Caco-2 (cell line): ENCODE results near the gene PROSER3. TPM values are rescaled to one million over a fixed set of nuclear protein-coding genes. Genes with fewer than 3 reads are reported as not detected.
A peak's percentile ranks its signal among the peaks of the same experiment; 100 is the strongest.

Experiments
- BruUV-seq: library from RNA; stranded (reverse); fragments of 400-500 nt; replicated peaks from 2 replicates; lab custom pipeline; 2021; lab: Mats Ljungman, UMichigan
- CTCF ChIA-PET: fragments of 300-600 bp; sonication (Branson Sonifier 250); formaldehyde crosslinking; loops from one replicate; lab custom pipeline; 2022; ENCODE audit warnings: antibody characterized with exemption; lab: Charles Lee
- POLR2A ChIA-PET: fragments of 300-600 bp; sonication (Branson Sonifier 250); formaldehyde crosslinking; loops from one replicate; lab custom pipeline; 2022; ENCODE audit warnings: antibody characterized with exemption; lab: Charles Lee
- DNase-seq, 2 experiments: peaks; one replicate each; pipeline versions ENCODE4 v3.0.0 to v3.0.0-alpha.2; 2020 to 2022
- H3K27me3 ChIP-seq: replicated peaks from 2 replicates; pipeline ENCODE4 v1.6.0; 2011; ENCODE audit warnings: low read length; ENCODE audit not compliant: control insufficient read depth, insufficient read depth
- H3K36me3 ChIP-seq: 2 replicates; pipeline ENCODE4 v1.5.1; 2011; ENCODE audit warnings: low read length; ENCODE audit not compliant: control insufficient read depth, insufficient read depth
- H3K4me1 ChIP-seq: fragments of 250-450 bp; sonication (Bioruptor Pico); 2 replicates; pipeline ENCODE4 v1.5.1; 2020; ENCODE audit warnings: mild to moderate bottlenecking
- H3K4me3 ChIP-seq: 2 replicates; pipeline ENCODE4 v1.5.1; 2011; ENCODE audit warnings: low read depth, mild to moderate bottlenecking, control low read depth, low read length
- H3K9me3 ChIP-seq: fragments of 250-450 bp; sonication (Bioruptor Pico); 2 replicates; pipeline ENCODE4 v1.5.1; 2020; ENCODE audit warnings: mild to moderate bottlenecking, moderate library complexity
- H3K27ac Mint-ChIP-seq: one replicate; pipeline ENCODE4 v1.8.0; 2022; ENCODE audit warnings: mixed read lengths; ENCODE audit not compliant: unreplicated experiment
- H3K27me3 Mint-ChIP-seq: one replicate; pipeline ENCODE4 v1.8.0; 2022; ENCODE audit warnings: mixed read lengths; ENCODE audit not compliant: insufficient read depth, unreplicated experiment
- H3K36me3 Mint-ChIP-seq: one replicate; pipeline ENCODE4 v1.8.0; 2022; ENCODE audit warnings: mild to moderate bottlenecking, mixed read lengths; ENCODE audit not compliant: insufficient read depth, unreplicated experiment
- H3K4me1 Mint-ChIP-seq: one replicate; pipeline ENCODE4 v1.8.0; 2022; ENCODE audit warnings: low read depth, mixed read lengths; ENCODE audit not compliant: unreplicated experiment
- H3K4me3 Mint-ChIP-seq: one replicate; pipeline ENCODE4 v1.8.0; 2022; ENCODE audit warnings: mild to moderate bottlenecking, moderate library complexity, mixed read lengths; ENCODE audit not compliant: unreplicated experiment
- H3K9me3 Mint-ChIP-seq: one replicate; pipeline ENCODE4 v1.8.0; 2022; ENCODE audit warnings: mixed read lengths; ENCODE audit not compliant: unreplicated experiment
- intact Hi-C: fragments of 100-400 bp; cut with micrococcal nuclease; formaldehyde crosslinking; loops from one replicate; pipeline ENCODE4 v1.10.0; 2022; ENCODE audit not compliant: unreplicated experiment
- total RNA-seq: library from RNA; stranded (reverse); gene quantifications from 2 replicates; pipeline ENCODE4 v1.2.3, GENCODE V29; 2022
- TF ChIP-seq, protein P1 (sequence below), 2 experiments: fragments of 200-600 bp in 1 of 2; IDR thresholded peaks; 1 replicate in 1 of 2; 2 replicates in 1 of 2; pipeline versions ENCODE4 v1.5.1 to v1.8.0; 2011 to 2022; ENCODE audit warnings: antibody characterized with exemption in 1 of 2, control low read depth in 1 of 2, inconsistent platforms in 1 of 2, low read depth in 1 of 2, low read length in 1 of 2, mild to moderate bottlenecking in 1 of 2, moderate library complexity in 1 of 2; ENCODE audit not compliant: insufficient read depth in 1 of 2, severe bottlenecking in 1 of 2, unreplicated experiment in 1 of 2

The PROSER3 gene
- total RNA-seq, 1 experiment from 2014 or later: 34.6 TPM

DNA sequence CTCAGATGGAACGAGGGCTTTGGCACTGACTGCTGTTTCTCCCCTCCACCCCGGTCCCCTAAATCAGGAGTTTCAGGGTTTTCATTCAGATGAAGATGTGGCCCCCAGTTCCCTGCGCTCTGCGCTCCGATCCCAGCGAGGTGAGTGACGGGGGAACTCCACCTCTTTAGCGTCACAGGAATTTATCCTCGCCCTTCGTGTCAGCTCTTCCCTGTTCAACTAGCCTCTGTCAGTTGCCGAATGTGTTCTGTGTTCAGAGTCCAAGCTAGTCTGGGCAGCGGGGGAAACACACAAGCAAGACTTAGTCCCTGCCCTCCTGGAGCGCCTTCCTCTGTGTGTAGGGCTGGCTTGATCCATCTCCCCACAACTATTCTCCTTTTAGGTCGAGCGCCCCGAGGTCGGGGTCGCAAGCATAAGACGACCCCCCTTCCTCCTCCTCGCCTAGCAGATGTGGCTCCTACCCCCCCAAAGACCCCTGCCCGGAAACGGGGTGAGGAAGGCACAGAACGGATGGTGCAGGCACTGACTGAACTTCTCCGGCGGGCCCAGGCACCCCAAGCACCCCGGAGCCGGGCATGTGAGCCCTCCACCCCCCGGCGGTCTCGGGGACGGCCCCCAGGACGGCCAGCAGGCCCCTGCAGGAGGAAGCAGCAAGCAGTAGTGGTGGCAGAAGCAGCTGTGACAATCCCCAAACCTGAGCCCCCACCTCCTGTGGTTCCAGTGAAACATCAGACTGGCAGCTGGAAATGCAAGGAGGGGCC lies 38.4 kb upstream of the PROSER3 start:
- intact Hi-C loops: loop anchor here (5.0 kb wide), 1 partner anchor 72 kb away; the partner anchor contains the start of gene COX6B1
- Mint-ChIP-seq H3K4me3 (peak overlapping the region; percentile 79), H3K27me3 (no peaks in the 10 kb centered on the region), H3K9me3 (no peaks in the 10 kb centered on the region), H3K27ac (peak overlapping the region; percentile 63), H3K36me3 (peaks cover 51% of the 10 kb centered on the region), H3K4me1 (peaks cover 14% of the 10 kb centered on the region)
- no peak overlapping the region; the same call in 1 of the 2 replicates for H3K4me3 ChIP-seq
- peaks cover 4% of the 10 kb centered on the region for H3K36me3 ChIP-seq
- CTCF ChIA-PET: interaction anchor here (1.0 kb wide), 1 partner anchor 21 kb away, joined by 5 read pairs; no protein-coding TSS in a partner anchor
- H3K4me1 ChIP-seq: peaks cover 8% of the 10 kb centered on the region
- BruUV-seq: no TSS peak
- DNase-seq: no peak
- TF ChIP-seq, protein P1, sequence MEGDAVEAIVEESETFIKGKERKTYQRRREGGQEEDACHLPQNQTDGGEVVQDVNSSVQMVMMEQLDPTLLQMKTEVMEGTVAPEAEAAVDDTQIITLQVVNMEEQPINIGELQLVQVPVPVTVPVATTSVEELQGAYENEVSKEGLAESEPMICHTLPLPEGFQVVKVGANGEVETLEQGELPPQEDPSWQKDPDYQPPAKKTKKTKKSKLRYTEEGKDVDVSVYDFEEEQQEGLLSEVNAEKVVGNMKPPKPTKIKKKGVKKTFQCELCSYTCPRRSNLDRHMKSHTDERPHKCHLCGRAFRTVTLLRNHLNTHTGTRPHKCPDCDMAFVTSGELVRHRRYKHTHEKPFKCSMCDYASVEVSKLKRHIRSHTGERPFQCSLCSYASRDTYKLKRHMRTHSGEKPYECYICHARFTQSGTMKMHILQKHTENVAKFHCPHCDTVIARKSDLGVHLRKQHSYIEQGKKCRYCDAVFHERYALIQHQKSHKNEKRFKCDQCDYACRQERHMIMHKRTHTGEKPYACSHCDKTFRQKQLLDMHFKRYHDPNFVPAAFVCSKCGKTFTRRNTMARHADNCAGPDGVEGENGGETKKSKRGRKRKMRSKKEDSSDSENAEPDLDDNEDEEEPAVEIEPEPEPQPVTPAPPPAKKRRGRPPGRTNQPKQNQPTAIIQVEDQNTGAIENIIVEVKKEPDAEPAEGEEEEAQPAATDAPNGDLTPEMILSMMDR (IDR thresholded peaks at IDR 0.05; ENCODE audit: insufficient read depth in 1 of 2, low read depth in 1 of 2, low read length in 1 of 2, severe bottlenecking in 1 of 2, unreplicated experiment in 1 of 2): no peak
- no peaks in the 10 kb centered on the region for H3K27me3 ChIP-seq
- POLR2A ChIA-PET: no interaction called here
- H3K9me3 ChIP-seq: no peaks in the 10 kb centered on the region

DNA sequence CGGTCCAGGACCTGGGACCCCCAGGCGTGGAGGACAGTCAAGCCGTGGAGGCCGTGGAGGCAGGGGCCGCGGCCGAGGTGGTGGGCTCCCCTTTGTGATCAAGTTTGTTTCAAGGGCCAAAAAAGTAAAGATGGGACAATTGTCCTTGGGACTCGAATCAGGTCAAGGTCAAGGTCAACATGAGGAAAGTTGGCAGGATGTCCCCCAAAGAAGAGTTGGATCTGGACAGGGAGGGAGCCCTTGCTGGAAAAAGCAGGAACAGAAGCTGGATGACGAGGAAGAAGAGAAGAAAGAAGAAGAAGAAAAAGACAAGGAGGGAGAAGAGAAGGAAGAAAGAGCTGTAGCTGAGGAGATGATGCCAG lies 37.8 kb upstream of the PROSER3 start:
- Histone ChIP-seq H3K36me3 (peaks cover 4% of the 10 kb centered on the region), H3K9me3 (no peaks in the 10 kb centered on the region), H3K4me1 (peaks cover 7% of the 10 kb centered on the region), H3K27me3 (no peaks in the 10 kb centered on the region), H3K4me3 (no peak overlapping the region)
- peaks cover 8% of the 10 kb centered on the region for H3K4me1 Mint-ChIP-seq
- peaks cover 55% of the 10 kb centered on the region for H3K36me3 Mint-ChIP-seq
- no peaks in the 10 kb centered on the region for H3K9me3 Mint-ChIP-seq
- H3K27ac Mint-ChIP-seq: no peak overlapping the region
- no peak for DNase-seq
- intact Hi-C loops: no loop called here
- ChIA-PET CTCF (no interaction called here), POLR2A (no interaction called here)
- TF ChIP-seq, protein P1 (IDR thresholded peaks at IDR 0.05; ENCODE audit: insufficient read depth in 1 of 2, low read depth in 1 of 2, low read length in 1 of 2, severe bottlenecking in 1 of 2, unreplicated experiment in 1 of 2): no peak
- H3K4me3 Mint-ChIP-seq: no peak overlapping the region
- H3K27me3 Mint-ChIP-seq: no peaks in the 10 kb centered on the region
- BruUV-seq: no TSS peak

DNA sequence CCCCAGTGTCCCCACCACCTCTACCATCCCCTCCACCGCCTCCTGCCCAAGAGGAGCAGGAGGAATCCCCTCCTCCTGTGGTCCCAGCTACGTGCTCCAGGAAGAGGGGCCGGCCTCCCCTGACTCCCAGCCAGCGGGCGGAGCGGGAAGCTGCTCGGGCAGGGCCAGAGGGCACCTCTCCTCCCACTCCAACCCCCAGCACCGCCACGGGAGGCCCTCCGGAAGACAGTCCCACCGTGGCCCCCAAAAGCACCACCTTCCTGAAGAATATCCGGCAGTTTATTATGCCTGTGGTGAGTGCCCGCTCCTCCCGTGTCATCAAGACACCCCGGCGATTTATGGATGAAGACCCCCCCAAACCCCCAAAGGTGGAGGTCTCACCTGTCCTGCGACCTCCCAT lies 37.3 kb upstream of the PROSER3 start:
- Mint-ChIP-seq H3K27ac (no peak overlapping the region), H3K4me3 (no peak overlapping the region), H3K27me3 (no peaks in the 10 kb centered on the region), H3K4me1 (peaks cover 7% of the 10 kb centered on the region), H3K36me3 (peaks cover 60% of the 10 kb centered on the region), H3K9me3 (no peaks in the 10 kb centered on the region)
- Histone ChIP-seq H3K9me3 (no peaks in the 10 kb centered on the region), H3K27me3 (no peaks in the 10 kb centered on the region), H3K36me3 (peaks cover 4% of the 10 kb centered on the region), H3K4me1 (peaks cover 2% of the 10 kb centered on the region), H3K4me3 (no peak overlapping the region)
- no TSS peak for BruUV-seq
- ChIA-PET POLR2A (no interaction called here), CTCF (no interaction called here)
- intact Hi-C loops: no loop called here
- no peak for DNase-seq
- TF ChIP-seq, protein P1 (IDR thresholded peaks at IDR 0.05; ENCODE audit: insufficient read depth in 1 of 2, low read depth in 1 of 2, low read length in 1 of 2, severe bottlenecking in 1 of 2, unreplicated experiment in 1 of 2): no peak
